NCI-H1417 treated with DMSO at 0.1 percent for 48 hours (cell line): ENCODE results near the gene LDB1.

Source experiments
- DNase-seq: peaks from one replicate; lab custom pipeline; 2025; lab: John Stamatoyannopoulos, UW

LDB1 gene

DNA sequence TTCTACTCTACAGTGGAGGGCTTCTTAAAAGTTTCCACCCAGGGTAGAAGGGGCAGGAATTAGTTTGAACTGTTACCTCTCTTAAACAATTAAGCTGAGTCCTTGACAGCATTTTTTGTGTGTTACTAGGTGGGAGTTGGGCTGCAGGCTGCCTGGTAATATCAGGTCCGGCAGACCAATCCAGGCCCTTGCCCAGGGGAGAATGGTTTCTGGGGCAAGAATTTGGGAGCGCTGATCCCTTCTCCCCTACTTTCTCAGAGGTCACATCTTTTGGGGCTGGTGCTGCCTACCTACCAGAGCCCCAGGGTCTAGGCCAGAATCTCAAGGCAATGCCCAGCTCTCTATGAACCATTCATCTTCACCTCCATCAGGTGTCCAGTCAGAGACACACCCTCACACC is 14.2 kb upstream of the LDB1 start:
- DNase-seq, result no peak

DNA sequence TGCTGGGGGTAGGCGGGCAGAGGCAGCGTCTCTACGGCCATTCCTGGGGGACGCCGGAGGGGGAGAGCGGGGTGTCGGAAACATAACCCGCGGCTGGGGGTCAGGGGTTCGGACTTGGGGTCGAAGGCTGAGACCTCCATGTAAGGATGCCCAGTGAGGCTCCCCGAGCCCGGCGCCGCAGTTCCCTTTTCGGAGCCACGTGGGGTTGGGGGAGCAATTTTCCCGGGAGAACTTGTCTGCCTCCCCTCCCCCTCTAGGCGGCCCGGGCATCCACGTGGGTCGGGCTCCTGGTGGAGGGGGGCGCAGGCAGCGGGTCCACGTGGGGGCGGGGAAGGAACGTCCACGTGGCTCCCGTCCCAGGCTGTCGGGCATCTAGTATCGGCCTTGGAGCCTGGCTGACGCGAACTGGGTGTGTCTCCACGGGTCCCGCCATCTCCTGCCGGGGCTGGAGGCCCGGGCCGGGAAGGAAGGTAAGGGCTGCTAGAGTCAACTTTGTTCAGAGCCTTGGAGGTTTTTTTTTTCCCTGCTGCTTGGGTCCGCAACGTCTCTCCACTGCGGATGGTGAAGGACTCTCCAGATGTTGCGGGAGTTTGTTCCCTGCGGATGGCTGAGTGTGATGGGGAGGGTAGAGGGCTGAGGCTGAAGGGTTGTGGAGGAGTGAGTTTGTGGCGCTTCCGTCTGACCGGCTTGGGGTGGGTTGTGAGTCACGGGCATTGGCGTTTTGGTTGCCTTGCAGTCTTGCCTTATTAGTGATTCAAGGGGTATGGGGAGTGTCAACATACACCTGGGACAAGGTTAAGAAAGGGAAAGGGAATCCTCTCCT is 13.4 kb upstream of the LDB1 start:
- no peak for DNase-seq

DNA sequence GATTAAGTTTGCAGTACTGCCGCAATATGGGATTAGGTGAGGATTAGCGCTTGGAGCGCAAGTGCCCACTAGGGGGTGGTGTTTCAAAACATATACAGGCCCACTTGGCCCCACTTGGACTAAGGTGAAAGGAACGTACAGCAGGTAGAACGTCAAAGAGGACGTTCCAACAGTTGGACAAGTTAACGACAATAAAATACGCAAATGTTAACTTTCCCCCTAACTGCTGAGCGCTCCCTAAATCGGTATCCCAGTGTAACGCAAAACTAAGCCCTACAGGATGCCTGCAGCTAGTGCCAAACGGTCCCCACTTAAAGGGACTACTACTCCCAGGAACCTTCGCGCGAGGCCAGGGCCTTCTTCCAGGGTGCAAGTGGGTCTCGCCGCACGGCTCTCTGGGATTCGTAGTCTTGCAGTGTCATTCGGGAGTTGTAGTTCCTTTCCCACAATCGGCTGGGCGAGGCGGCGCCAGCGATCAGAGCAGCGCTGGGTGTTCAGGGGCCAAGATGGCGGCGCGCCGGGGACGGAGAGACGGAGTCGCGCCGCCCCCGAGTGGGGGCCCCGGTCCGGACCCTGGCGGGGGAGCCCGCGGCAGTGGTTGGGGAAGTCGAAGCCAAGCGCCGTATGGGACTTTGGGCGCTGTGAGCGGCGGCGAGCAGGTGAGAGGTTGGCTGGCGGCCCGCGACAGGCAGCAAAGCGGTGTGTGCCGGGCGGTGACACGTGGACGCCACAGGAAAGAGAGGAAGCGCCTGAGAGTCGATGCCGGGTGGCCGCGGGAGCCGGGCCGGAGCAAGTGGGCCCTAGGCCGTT is 12.6 kb upstream of the LDB1 start, which contains the start of gene PPRC1:
PPRC1 (plus strand) TSS at position 478 of the 810 bp plus-strand sequence; CDS start at position 507, 29 bp downstream.
- peak; percentile 87 for DNase-seq

DNA sequence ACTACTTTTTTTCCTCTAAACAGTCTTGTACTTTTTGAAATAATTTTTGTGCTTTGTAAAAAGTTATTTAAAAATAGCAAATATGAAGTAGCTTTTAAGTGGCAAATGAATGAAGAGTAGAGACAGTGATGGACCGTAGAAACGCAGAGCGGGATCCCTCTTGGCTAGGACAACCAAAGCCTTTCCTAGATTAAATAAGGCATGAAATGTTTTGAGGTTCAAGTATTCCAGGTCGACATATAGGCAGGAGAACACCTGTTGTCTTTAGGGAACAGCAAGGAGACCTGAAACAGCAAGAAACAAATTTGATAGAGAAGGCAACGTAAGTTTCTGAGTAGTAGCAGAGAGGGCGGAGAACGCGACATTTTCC is 12.0 kb upstream of the LDB1 start:
- no peak for DNase-seq

DNA sequence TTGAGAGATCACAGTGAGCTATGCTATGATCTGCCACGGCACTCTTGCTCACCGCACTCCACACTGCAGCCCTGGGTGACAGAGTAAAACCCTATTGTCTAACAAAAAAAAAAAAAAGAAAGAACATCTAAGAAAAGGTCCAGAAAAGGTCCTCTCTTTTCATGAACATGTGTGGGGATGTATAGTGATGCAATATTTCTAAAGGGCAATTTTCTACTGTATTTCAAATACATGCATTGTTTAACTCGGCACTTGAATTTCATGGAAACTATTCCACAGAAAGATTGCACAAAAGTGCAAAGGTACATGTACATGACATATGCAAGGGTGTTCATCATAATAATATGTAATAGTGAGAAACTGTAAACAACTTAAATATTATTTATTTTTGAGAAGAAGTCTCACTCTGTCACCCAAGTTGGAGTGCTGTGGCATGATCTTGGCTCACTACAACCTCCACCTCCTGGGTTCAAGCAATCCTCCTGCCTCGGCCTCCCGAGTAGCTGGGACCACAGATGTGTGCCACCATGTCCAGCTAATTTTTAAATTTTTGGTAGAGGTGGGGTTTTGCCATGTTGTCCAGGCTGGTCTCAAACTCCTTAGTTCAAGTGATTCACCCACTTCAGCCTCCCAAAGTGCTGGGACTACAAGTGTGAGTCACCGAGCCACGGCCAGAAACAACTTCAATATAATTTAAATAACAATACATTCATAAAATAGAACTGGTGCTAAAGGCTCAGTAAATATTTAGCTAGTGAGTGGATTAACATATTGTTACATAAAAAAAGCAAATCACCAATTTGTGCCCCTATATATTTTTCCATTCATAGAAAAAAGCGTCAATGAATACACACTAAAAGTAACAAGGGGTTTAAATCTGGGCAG is 11.4 kb upstream of the LDB1 start:
- no peak for DNase-seq

DNA sequence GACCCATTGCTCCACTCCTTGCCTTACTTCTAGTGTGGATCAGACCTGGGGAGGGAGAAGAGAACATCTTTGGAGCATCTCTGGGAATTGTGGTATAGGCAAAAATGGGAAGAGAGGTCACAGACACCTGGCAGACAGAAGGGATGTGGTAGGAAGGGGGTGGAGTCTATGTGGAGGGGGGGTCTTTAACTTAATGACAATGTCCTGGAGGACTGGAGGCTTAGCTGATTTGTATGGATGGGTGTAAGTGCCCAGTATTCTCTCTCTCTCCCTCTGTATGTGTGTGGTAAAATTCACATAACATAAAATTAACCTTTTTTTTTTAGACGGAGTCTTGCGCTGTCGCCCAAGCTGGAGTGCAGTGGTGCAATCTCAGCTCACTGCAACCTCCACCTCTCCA is 3.1 kb upstream of the LDB1 start:
- DNase-seq, result no peak

DNA sequence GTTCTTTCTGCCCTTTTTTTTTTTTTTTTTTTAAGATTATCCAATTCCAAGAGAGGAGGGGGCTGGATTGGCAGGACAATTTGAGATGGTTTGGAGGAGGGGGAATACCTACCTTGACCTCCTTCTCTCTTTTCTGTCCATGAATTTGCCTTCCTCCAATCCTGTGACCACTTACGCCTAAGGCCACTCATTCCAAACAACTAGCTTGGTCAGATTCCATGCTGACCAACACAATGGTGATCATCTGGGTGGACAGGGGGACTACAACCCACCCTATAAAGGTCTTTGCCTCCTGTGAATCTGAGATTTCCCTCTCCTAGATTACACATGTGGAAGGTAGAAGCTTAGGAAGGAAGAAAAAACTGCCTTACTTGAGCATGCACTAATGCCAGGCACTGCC is 2.3 kb upstream of the LDB1 start:
- no peak for DNase-seq

DNA sequence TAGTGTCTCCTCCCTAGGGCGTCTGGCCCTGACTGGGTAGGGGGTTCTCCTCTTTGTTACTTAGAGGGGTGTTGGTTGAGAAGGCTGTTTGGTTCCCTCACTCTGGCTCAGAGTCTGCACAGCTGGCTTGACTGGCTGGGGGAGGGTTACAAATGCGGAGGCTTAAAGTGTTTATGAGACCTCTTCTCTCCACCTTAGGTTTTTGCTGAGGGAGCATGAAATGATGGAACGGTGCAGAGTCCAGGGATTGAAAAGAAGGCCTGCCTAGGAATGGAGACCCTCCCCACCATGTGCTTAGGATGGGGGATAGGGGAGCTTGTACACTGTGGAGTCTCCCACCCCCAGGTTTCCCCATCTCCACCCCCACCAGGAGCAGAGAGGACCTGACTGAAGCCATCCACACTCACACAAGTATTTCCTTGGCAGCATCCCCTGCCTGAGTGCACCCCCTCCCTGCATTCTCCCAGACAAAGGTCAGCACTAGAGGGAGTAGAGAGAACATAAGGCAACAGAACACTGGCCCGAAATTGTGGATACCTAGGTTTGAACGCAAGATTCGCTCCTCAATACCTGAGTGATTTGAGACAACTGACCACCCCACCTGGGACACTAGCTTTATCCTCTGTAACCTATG is 1.7 kb upstream of the LDB1 start:
- DNase-seq, result no peak

DNA sequence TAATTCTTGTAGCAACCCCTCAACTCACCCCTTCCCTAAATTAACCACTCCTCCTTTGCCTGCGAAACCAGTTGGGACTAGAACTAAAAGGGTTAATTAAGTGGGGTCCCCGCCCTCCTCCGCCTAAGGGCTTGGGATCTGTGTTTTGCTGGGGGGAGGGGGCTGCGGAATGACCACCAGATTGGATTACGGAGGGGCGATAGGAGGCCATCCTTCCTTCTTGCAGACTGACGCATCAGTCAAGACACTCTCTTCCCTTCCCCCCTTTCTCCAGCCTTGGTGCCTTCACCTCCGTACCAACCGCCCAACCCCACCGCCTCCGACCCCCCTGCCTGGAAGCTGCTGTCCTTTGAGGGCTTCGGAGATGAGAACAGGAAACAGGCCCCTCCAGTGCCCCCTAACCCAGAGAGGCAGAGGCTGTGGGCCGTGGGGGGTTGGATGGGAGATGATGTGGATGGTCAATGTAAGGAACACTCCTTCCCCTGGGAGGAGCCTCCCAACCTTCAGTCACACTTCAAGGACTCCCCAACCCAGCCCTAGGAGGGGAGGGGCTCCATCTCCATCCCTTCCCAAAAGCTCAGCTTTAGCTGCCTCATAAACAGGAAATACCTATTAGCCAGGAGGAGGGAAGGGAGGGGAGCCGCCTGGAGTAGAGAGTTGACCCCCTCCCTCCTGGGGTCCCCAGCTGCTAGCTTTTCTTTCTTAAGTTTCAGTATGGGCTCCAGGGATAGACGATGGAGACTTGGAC is 997 bp upstream of the LDB1 start:
- DNase-seq, result no peak

DNA sequence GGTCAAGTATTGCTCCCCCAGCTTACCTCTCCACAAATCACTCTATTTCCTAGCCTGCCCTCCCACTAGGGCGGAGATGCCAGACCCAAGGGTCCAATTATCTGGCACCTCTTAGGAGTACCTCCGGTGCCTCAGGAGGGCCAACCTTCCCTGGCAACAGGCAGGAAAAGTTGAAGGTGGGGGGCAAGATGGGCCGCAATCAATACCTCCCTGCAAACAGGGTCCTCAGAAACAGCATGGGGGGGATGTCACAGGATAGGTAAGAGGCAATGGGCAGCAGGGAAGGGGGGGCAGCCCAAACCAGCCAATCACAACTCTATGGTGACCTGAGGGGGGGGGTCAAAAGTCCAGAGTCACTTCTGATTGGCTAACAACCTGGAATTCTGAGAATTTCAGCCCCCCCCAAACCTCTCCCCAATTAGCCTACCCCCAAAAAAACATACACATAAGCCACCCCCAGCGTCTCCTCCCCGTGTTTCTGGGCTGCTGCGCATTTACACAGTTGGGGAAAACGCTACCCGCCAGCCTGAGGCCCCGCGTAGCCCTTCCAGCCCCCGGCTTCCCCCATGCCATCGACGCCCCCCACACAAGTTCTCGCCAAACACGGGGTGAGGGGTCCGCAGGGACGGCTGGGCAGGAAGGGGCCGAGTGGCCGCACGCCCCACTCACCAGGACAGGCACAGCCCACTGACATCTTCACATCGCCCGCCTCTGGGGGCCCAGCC is 589 bp downstream of the LDB1 start:
- no peak for DNase-seq

DNA sequence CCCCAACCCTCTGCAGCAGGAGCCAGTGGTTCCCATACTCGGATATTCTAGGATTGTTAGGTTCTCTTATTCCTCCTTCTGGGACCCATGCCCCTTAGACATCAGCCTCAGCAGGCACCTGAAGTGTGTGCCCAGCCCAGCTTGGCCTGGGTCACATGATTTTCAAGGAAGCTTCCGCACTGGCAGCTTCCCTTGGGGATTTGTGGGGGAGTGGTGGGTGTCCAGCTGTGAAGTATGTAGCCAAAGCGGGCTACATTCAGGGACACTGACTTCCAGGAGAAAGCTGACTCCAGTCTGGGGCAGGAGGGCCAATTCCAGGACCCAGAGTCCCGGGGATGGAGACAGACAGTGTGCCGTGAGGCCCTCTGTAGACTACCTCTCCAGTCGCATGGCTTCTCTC is 1.3 kb downstream of the LDB1 start:
- DNase-seq, result no peak

DNA sequence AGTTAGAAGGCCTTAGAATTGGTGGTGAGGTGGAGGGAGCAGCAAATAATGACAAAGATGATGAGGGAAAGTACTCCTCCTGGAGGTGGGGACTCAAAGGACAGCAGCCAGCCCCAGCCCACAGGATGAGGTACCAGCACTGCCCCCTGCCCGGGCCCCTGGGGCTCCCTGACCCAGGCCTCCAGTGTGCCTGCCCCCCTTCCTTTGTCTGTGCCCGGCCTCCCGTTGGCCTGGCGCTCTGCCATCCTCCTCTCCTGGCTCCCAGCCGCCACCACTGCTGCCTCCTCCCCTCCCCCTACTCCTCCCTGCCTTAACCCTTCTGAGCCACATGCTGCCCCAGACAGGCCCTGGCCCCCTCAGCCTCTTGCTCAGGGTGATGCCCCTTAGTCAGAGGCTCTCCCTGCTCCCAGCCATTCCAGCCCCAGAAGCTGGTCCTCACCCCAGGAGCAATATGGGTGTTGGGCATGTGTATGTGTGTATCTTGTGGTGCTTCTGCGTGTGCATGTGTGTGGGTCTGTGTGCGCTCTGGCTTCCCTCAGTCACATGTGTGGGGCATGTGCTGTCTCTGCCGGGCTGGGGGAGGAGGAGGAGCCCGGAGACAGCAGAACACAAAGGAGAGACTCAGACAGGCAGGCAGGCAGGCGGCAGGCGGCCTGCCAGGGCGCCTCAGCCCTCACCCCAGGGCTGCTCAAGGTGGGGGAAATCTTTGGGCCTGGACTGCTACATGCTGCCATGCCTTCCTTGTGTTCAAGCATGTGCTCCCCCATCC is 2.6 kb downstream of the LDB1 start:
- DNase-seq, result peak; percentile 34

DNA sequence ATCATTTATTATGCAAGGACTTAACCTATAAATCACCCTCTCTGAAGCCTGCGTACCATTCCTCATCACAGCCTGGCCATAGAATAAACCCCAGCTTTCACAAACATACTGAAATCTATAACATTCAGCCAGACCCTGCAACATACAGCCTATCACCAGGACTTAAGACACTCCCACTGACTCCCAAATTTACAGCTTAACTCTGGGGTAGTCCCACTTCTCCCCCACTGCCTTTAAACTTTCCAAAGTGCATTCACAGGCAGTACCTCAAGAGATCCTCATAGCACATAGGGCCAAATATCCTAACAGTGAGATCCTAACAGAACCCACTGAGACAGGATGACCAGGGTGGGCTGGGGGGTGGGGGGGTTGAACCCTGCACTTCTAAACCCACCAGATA is 3.5 kb downstream of the LDB1 start:
- DNase-seq, result no peak

DNA sequence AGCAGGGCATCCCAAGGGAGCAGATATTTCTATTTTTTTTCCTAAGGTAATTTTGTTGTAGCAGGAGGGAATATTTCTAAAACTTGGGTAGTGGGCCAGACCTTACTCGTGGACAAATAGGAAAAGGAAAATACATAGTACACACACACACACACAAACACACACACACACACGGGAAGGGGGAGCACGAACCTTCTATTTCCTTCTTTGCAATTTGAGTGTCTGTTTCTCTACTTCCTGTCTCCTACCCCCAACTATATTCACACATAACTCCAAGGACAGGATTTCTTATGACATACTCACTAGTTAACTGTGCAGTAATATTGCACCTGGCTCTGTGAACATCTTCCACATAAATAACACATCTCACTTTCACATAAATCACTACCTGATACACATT is 4.4 kb downstream of the LDB1 start:
- no peak for DNase-seq

DNA sequence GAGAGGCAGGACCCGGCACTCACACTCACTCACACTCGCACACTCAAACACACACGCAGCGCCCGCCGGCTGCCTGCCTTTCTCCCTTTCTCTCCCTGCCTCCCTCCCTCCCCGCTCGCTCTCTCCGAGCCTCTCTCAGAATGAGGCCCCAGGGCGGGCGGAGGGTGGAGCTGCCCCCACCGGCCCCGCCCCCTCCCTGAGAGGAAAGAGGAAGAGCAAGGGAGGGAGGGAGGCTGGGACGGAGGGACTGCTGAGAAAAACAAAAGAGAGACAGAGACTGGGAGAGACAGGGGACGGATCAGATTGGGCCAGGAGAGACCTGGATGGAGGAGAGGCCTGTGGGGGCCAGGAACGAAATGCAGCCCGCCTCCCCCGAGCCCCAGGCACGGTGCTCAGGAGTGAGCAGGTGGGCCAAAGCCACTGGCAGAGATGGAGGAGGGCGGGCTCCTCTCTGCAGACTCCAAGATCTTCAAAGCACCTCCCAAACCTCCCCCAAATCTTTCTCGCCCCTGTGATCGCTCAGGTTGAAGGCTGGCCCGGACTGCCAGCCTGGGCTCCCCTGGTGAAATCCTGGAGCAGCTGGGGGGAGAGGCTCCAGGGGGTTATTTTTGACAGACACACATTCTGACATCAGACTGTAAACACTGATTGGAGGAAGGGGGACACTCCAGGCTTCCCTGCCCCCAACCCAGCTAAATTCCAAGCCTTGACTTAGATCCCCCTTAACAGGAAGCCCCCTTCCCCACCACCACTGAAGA is 5.1 kb downstream of the LDB1 start:
- DNase-seq, result no peak

DNA sequence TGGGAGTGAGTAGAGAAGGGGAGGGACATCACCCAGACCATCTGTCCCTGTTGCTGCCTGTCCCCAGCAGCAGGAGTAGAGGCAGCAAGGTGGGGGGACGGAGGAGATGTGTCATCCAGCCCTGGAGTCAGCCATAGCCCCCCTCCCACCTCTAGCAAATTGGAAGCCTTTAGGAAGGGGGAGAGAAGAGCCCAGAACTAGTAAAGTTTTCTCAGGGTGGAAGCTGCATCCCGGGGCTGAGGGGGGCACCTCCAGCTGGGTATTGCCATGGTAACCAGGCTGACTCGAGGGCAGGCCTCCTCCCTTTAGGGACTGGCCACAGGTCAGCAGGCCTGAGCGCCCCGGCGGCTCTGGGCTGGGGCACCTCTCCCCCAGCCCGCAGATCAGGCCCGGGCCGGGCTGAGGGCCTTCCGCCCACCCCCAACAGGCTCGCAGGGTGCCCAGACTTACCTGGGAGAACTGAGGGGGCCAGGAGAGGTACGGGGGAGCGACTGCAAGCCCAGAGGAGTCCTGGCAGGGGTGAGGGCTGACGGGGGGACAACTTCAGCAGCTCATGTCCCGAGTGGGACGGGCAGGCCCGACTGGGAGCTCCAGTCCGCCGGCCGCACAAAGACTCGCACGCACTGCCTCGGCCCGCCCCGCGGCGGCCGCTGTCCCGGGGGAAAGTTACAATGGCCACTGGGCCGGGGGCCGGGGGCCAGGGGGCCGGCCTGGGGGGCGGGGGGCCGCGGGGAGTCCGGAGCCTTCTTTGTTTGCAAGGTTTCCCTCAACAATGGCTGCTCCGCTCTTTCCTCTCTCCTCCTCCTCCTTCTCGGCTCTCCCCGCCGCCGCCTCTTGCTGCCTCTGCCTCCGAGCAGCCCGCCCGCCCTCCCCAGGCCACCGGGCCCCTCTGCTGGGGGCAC is 6.0 kb downstream of the LDB1 start:
- DNase-seq, result no peak

DNA sequence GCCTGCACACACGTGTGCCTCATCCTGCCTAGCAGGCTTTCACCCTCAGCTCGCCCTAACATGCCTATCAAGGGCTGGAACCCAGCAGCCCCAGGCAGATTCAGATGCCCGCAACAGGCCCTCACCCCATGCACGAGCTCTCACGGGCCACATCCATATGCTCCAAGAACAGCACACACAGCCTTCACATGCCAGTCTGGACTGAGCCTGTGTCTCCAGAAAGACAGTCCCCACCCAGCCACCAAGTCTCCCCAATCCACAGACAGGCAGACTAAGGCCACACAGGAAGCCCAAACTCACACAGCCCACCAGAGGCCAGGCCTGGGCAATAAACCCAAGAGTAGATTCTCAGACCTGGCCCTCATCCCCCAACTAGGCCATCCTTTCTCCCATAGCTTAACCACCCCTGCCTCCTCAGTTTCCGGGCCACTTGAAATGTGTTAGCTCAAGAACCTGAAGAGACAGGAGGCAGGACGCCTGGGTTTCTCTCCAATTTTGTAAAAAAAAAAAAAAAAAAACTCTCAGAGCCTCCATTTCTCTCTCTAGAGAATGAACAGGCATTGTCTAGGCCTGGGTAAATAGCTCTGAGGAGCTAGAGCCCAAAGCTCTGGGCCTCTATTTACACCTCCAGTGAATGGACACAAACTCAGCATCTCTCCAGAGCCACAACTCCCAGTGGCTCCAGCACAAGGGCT is 6.8 kb downstream of the LDB1 start:
- no peak for DNase-seq
